HEK293 (cell line): ENCODE results near the gene LAMC3.

Source experiments
- CTCF ChIP-seq: fragments of 450-650 bp; formaldehyde crosslinking; IDR thresholded peaks from 2 replicates; pipeline ENCODE4 v1.5.1; 2016; ENCODE audit warnings: missing biosample characterization, missing genetic modification characterization
- PRDM6 ChIP-seq: fragments of 450-650 bp; formaldehyde crosslinking; IDR thresholded peaks from 2 replicates; pipeline ENCODE4 v1.5.1; 2017; ENCODE audit warnings: missing biosample characterization, missing genetic modification characterization
- SP3 ChIP-seq: fragments of 450-650 bp; formaldehyde crosslinking; IDR thresholded peaks from 2 replicates; pipeline ENCODE4 v1.5.1; 2016; ENCODE audit warnings: missing biosample characterization, missing genetic modification characterization
- WT1 ChIP-seq: fragments of 450-650 bp; formaldehyde crosslinking; IDR thresholded peaks from 2 replicates; pipeline ENCODE4 v1.5.1; 2016; ENCODE audit warnings: missing biosample characterization, missing genetic modification characterization
- ZBTB48 ChIP-seq: fragments of 450-650 bp; formaldehyde crosslinking; IDR thresholded peaks from 2 replicates; pipeline ENCODE4 v1.5.1; 2016; ENCODE audit warnings: missing biosample characterization, missing genetic modification characterization
- ZNF280C ChIP-seq: fragments of 450-650 bp; formaldehyde crosslinking; IDR thresholded peaks from 2 replicates; pipeline ENCODE4 v1.5.1; 2016; ENCODE audit warnings: missing biosample characterization, missing genetic modification characterization
- ZNF311 ChIP-seq: fragments of 450-650 bp; formaldehyde crosslinking; IDR thresholded peaks from 2 replicates; pipeline ENCODE4 v1.5.1; 2017; ENCODE audit warnings: missing biosample characterization, missing genetic modification characterization, borderline replicate concordance
- ZNF660 ChIP-seq: fragments of 450-650 bp; IDR thresholded peaks from 2 replicates; pipeline ENCODE4 v1.5.1; 2018; ENCODE audit warnings: missing biosample characterization, mild to moderate bottlenecking, missing genetic modification characterization
- ZNF768 ChIP-seq: fragments of 450-650 bp; formaldehyde crosslinking; IDR thresholded peaks from 2 replicates; pipeline ENCODE4 v1.5.1; 2018; ENCODE audit warnings: missing biosample characterization, mild to moderate bottlenecking, missing genetic modification characterization
- TF ChIP-seq, protein P1 (sequence below): fragments of 450-650 bp; formaldehyde crosslinking; IDR thresholded peaks from 2 replicates; pipeline ENCODE4 v1.5.1; 2017; ENCODE audit warnings: missing biosample characterization, missing genetic modification characterization
- TF ChIP-seq, protein P2 (sequence below): fragments of 450-650 bp; formaldehyde crosslinking; IDR thresholded peaks from 2 replicates; pipeline ENCODE4 v1.5.1; 2016; ENCODE audit warnings: missing biosample characterization, missing genetic modification characterization
- TF ChIP-seq, protein P3 (sequence below): fragments of 450-650 bp; formaldehyde crosslinking; optimal IDR thresholded peaks from 2 replicates; pipeline ENCODE3; 2016; ENCODE audit warnings: missing biosample characterization, mild to moderate bottlenecking, missing genetic modification characterization

DNA sequence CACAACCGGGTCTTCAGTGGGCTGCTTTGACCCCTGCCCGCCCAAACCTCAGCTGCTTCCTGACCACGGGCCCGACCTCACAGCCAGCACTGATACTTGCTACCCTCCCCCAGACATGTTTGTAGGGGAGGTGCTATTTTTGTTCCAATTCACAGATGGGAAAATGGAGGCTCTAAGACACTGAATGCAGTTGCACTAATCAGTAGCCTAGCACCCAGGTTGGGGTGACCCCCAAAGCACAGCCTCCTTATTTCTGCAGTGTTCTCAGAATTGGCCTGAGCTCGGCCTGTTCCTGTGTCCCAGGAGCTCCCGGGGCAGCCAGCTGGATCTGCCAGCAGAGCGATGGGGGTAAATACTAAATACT, 22.6 kb downstream of the LAMC3 start:
- TF ChIP-seq ZNF280C (tag by site-specific recombination) (no peak), ZNF660 (tag by site-specific recombination) (no peak), PRDM6 (tag by site-specific recombination) (no peak), SP3 (no peak), CTCF (no peak), ZNF311 (tag by site-specific recombination) (no peak), ZNF768 (tag by site-specific recombination) (no peak), WT1 (tag by site-specific recombination) (no peak), ZBTB48 (tag by site-specific recombination) (no peak)
- TF ChIP-seq, protein P1, sequence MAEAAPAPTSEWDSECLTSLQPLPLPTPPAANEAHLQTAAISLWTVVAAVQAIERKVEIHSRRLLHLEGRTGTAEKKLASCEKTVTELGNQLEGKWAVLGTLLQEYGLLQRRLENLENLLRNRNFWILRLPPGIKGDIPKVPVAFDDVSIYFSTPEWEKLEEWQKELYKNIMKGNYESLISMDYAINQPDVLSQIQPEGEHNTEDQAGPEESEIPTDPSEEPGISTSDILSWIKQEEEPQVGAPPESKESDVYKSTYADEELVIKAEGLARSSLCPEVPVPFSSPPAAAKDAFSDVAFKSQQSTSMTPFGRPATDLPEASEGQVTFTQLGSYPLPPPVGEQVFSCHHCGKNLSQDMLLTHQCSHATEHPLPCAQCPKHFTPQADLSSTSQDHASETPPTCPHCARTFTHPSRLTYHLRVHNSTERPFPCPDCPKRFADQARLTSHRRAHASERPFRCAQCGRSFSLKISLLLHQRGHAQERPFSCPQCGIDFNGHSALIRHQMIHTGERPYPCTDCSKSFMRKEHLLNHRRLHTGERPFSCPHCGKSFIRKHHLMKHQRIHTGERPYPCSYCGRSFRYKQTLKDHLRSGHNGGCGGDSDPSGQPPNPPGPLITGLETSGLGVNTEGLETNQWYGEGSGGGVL = no peak
- TF ChIP-seq, protein P2, sequence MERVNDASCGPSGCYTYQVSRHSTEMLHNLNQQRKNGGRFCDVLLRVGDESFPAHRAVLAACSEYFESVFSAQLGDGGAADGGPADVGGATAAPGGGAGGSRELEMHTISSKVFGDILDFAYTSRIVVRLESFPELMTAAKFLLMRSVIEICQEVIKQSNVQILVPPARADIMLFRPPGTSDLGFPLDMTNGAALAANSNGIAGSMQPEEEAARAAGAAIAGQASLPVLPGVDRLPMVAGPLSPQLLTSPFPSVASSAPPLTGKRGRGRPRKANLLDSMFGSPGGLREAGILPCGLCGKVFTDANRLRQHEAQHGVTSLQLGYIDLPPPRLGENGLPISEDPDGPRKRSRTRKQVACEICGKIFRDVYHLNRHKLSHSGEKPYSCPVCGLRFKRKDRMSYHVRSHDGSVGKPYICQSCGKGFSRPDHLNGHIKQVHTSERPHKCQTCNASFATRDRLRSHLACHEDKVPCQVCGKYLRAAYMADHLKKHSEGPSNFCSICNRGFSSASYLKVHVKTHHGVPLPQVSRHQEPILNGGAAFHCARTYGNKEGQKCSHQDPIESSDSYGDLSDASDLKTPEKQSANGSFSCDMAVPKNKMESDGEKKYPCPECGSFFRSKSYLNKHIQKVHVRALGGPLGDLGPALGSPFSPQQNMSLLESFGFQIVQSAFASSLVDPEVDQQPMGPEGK (tag by site-specific recombination) = no peak
- TF ChIP-seq, protein P3, sequence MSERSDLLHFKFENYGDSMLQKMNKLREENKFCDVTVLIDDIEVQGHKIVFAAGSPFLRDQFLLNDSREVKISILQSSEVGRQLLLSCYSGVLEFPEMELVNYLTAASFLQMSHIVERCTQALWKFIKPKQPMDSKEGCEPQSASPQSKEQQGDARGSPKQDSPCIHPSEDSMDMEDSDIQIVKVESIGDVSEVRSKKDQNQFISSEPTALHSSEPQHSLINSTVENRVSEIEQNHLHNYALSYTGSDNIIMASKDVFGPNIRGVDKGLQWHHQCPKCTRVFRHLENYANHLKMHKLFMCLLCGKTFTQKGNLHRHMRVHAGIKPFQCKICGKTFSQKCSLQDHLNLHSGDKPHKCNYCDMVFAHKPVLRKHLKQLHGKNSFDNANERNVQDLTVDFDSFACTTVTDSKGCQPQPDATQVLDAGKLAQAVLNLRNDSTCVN (tag by site-specific recombination) = no peak
